HepG2 (cell line): Measurements from ENCODE around the gene RPL41. TPM values are rescaled to one million over a fixed set of nuclear protein-coding genes. Genes with fewer than 3 reads are reported as not detected.

ENCODE experiments used
- ARID3A ChIP-seq: IDR thresholded peaks from 2 replicates; pipeline ENCODE4 v1.6.1; 2012; ENCODE audit warnings: low read depth, low read length, improper control_type of control experiment
- ATF4 ChIP-seq, 2 experiments: fragments of 450-650 bp in 1 of 2; sonication (generic) in 1 of 2; formaldehyde crosslinking; IDR thresholded peaks; 2 replicates each; pipeline versions ENCODE4 v1.5.0 to v1.8.0; 2020 to 2022; ENCODE audit warnings: mild to moderate bottlenecking in 1 of 2, missing genetic modification reagents in 1 of 2
- BHLHE40 ChIP-seq: IDR thresholded peaks from 2 replicates; pipeline ENCODE4 v1.6.1; 2011; ENCODE audit warnings: low read length, improper control_type of control experiment
- DNMT1 ChIP-seq: sonication (generic); formaldehyde crosslinking; IDR thresholded peaks from 2 replicates; pipeline ENCODE4 v1.5.1; 2020; ENCODE audit warnings: mild to moderate bottlenecking, missing genetic modification reagents
- GZF1 ChIP-seq: sonication (generic); formaldehyde crosslinking; IDR thresholded peaks from 2 replicates; pipeline ENCODE4 v1.5.1; 2020; ENCODE audit warnings: mild to moderate bottlenecking, missing genetic modification reagents
- HMGXB4 ChIP-seq, 2 experiments: sonication (generic) in 1 of 2; formaldehyde crosslinking in 1 of 2; IDR thresholded peaks; 2 replicates each; pipeline versions ENCODE4 v1.4.0 to v1.6.1; 2018 to 2020; ENCODE audit warnings: missing genetic modification reagents in 2 of 2, borderline replicate concordance in 1 of 2, low read depth in 1 of 2, mild to moderate bottlenecking in 1 of 2, missing biosample characterization in 1 of 2
- MYC ChIP-seq: sonication (generic); formaldehyde crosslinking; IDR thresholded peaks from 2 replicates; pipeline ENCODE4 v1.9.0; 2021; ENCODE audit warnings: missing genetic modification reagents, borderline replicate concordance
- NCOA2 ChIP-seq: sonication (generic); formaldehyde crosslinking; IDR thresholded peaks from 2 replicates; pipeline ENCODE4 v1.8.0; 2022; ENCODE audit warnings: inconsistent platforms
- NFAT5 ChIP-seq: sonication (generic); formaldehyde crosslinking; IDR thresholded peaks from 2 replicates; pipeline ENCODE4 v1.4.0; 2020; ENCODE audit warnings: missing genetic modification reagents
- NFRKB ChIP-seq: fragments of 450-650 bp; IDR thresholded peaks from 2 replicates; pipeline ENCODE4 v1.6.1; 2017
- RXRB ChIP-seq: IDR thresholded peaks from 2 replicates; pipeline ENCODE4 v1.6.1; 2016; ENCODE audit warnings: borderline replicate concordance, missing genetic modification reagents, missing compliant biosample characterization
- ZNF225 ChIP-seq: sonication (generic); formaldehyde crosslinking; IDR thresholded peaks from 2 replicates; pipeline ENCODE4 v1.4.0; 2020; ENCODE audit warnings: mild to moderate bottlenecking, missing genetic modification reagents
- ZNF264 ChIP-seq: sonication (generic); formaldehyde crosslinking; IDR thresholded peaks from 2 replicates; pipeline ENCODE4 v1.4.0; 2020; ENCODE audit warnings: missing genetic modification reagents
- ZNF816 ChIP-seq: sonication (generic); formaldehyde crosslinking; IDR thresholded peaks from 2 replicates; pipeline ENCODE4 v1.8.0; 2022; ENCODE audit warnings: missing genetic modification reagents, mild to moderate bottlenecking, borderline replicate concordance
- polyA plus RNA-seq, 8 experiments: library from polyadenylated mRNA; depleted of rRNA in 3 of 8; stranded (reverse) in 7 of 8; unstranded in 1 of 8; fragments of >200 nt; fragmentation: Illumina TruSeq in 4 of 8; extraction: Trizol in 4 of 8; gene quantifications; 2 replicates each; pipeline versions ENCODE4 v1.2.1 to v1.2.3, GENCODE V29; 2011 to 2016; ENCODE audit warnings: low read depth in 4 of 8, missing spikeins in 1 of 8, mixed read lengths in 1 of 8; ENCODE audit not compliant: insufficient read depth in 1 of 8
- total RNA-seq, 5 experiments: library from RNA; depleted of rRNA; stranded (reverse); fragments of >200 nt; fragmentation: Illumina TruSeq; extraction: Trizol; gene quantifications; 2 replicates each; pipeline ENCODE4 v1.2.3, GENCODE V29; 2016; ENCODE audit warnings: low read depth in 1 of 5
- TF ChIP-seq, protein P1 (sequence below): sonication (generic); formaldehyde crosslinking; IDR thresholded peaks from 2 replicates; pipeline ENCODE4 v1.5.0; 2020; ENCODE audit warnings: mild to moderate bottlenecking, missing genetic modification reagents, moderate library complexity
- TF ChIP-seq, protein P2 (sequence below): sonication (generic); formaldehyde crosslinking; IDR thresholded peaks from 2 replicates; pipeline ENCODE4 v1.4.0; 2020; ENCODE audit warnings: mild to moderate bottlenecking, missing genetic modification reagents

Gene RPL41
- total and polyA plus RNA-seq, 2 of the 13 experiments (the other 11 are each of a cell fraction or from before 2014, with no cell fraction given), result 4,012 to 7,670 TPM

GRCh38 chr12:56079723-56080555 lies 36.5 kb upstream of the RPL41 start, which contains the start of gene ERBB3 (continued):
- TF ChIP-seq NFAT5 (CRISPR knock-in tag) (no peak), DNMT1 (CRISPR knock-in tag) (no peak), ATF4 (CRISPR knock-in tag; IDR thresholded peaks at IDR 0.05) (peak in 1 of 2 experiments; percentile 77; a peak in 2 of 4 replicates), ZNF225 (CRISPR knock-in tag) (peak; percentile 73; the same call in 1 of the 2 replicates), MYC (peak; percentile 66), GZF1 (CRISPR knock-in tag) (no peak), ZNF816 (CRISPR knock-in tag) (peak; percentile 58; the same call in 1 of the 2 replicates), NFRKB (no peak), ZNF264 (no peak), RXRB (CRISPR knock-in tag) (peak; percentile 56), ARID3A (no peak), BHLHE40 (no peak), NCOA2 (CRISPR knock-in tag) (no peak), HMGXB4 (CRISPR knock-in tag; IDR thresholded peaks at IDR 0.05; ENCODE audit: borderline replicate concordance in 1 of 2, low read depth in 1 of 2) (peak in 1 of 2 experiments; percentile 86; a peak in 2 of 4 replicates)
- TF ChIP-seq, protein P1, sequence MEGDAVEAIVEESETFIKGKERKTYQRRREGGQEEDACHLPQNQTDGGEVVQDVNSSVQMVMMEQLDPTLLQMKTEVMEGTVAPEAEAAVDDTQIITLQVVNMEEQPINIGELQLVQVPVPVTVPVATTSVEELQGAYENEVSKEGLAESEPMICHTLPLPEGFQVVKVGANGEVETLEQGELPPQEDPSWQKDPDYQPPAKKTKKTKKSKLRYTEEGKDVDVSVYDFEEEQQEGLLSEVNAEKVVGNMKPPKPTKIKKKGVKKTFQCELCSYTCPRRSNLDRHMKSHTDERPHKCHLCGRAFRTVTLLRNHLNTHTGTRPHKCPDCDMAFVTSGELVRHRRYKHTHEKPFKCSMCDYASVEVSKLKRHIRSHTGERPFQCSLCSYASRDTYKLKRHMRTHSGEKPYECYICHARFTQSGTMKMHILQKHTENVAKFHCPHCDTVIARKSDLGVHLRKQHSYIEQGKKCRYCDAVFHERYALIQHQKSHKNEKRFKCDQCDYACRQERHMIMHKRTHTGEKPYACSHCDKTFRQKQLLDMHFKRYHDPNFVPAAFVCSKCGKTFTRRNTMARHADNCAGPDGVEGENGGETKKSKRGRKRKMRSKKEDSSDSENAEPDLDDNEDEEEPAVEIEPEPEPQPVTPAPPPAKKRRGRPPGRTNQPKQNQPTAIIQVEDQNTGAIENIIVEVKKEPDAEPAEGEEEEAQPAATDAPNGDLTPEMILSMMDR (CRISPR knock-in tag), result peak; percentile 35
- TF ChIP-seq, protein P2, sequence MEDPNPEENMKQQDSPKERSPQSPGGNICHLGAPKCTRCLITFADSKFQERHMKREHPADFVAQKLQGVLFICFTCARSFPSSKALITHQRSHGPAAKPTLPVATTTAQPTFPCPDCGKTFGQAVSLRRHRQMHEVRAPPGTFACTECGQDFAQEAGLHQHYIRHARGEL, result no peak
